Endodermal cell (in vitro differentiated cells): ENCODE measurements around the gene CRYGS. TPM values are rescaled to one million over a fixed set of nuclear protein-coding genes. Genes with fewer than 3 reads are reported as not detected.

Experiments
- DNase-seq: peaks from one replicate; pipeline ENCODE4 v3.0.0-alpha.2; 2017
- H3K27ac ChIP-seq: 2 replicates; pipeline ENCODE4 v1.5.1; 2013; ENCODE audit warnings: mild to moderate bottlenecking, low read depth, low read length, moderate library complexity
- H3K27me3 ChIP-seq: 2 replicates; pipeline ENCODE4 v1.6.1; 2013; ENCODE audit warnings: mild to moderate bottlenecking, low read length, moderate library complexity; ENCODE audit not compliant: insufficient read depth, control insufficient read depth, poor library complexity, severe bottlenecking
- H3K36me3 ChIP-seq: 2 replicates; pipeline ENCODE4 v1.7.0; 2013; ENCODE audit warnings: mild to moderate bottlenecking, low read length, moderate library complexity; ENCODE audit not compliant: control insufficient read depth, insufficient read depth
- H3K4me1 ChIP-seq: one replicate; pipeline ENCODE4 v1.7.0; 2013; ENCODE audit warnings: low read length; ENCODE audit not compliant: control insufficient read depth, insufficient read depth
- H3K4me3 ChIP-seq: 2 replicates; pipeline ENCODE4 v1.5.1; 2013; ENCODE audit warnings: mild to moderate bottlenecking, low read length, moderate library complexity
- H3K9ac ChIP-seq: 2 replicates; pipeline ENCODE4 v1.6.1; 2013; ENCODE audit warnings: mild to moderate bottlenecking, low read length, moderate library complexity; ENCODE audit not compliant: poor library complexity, severe bottlenecking; ENCODE audit errors: extremely low read depth
- H3K9me3 ChIP-seq: 2 replicates; pipeline ENCODE4 v1.6.1; 2013; ENCODE audit warnings: mild to moderate bottlenecking, low read length, moderate library complexity; ENCODE audit not compliant: control insufficient read depth
- H3K27ac Mint-ChIP-seq: 2 replicates; pipeline ENCODE4 v1.8.0; 2020; ENCODE audit warnings: mixed read lengths
- H3K27me3 Mint-ChIP-seq: 2 replicates; pipeline ENCODE4 v1.8.0; 2021; ENCODE audit warnings: mild to moderate bottlenecking, mixed read lengths; ENCODE audit not compliant: insufficient read depth
- H3K36me3 Mint-ChIP-seq: 2 replicates; pipeline ENCODE4 v1.8.0; 2020; ENCODE audit warnings: low read depth, mixed read lengths
- H3K4me1 Mint-ChIP-seq: 2 replicates; pipeline ENCODE4 v1.8.0; 2020; ENCODE audit warnings: mixed read lengths
- H3K4me3 Mint-ChIP-seq: 2 replicates; pipeline ENCODE4 v1.8.0; 2020; ENCODE audit warnings: mild to moderate bottlenecking, moderate library complexity, mixed read lengths
- H3K9me3 Mint-ChIP-seq: 2 replicates; pipeline ENCODE4 v1.8.0; 2020; ENCODE audit warnings: mild to moderate bottlenecking, mixed read lengths
- WGBS, 2 experiments: methylation state at CpG; one replicate each; pipeline versions ENCODE4 v1.1.5 to v1.1.7; 2013; ENCODE audit warnings: missing lambda C conversion rate in 2 of 2, mixed read lengths in 1 of 2; ENCODE audit not compliant: insufficient coverage in 1 of 2, insufficient read length in 1 of 2; 5-methylcytosine and 5-hydroxymethylcytosine counted together
- total RNA-seq, 2 donors: library from RNA; stranded (reverse); fragmentation: NEBNext Ultra II Directional in 1 of 2; extraction: Animal tissue kit (Norgen Biotek cat#: 25700) in 1 of 2; gene quantifications; 2 replicates in 1 of 2; 3 replicates in 1 of 2; pipeline ENCODE4 v1.2.1, GENCODE V29; 2021
- TF ChIP-seq, protein P1 (sequence below): fragments of 200-600 bp; sonication (generic); conservative IDR thresholded peaks from 2 replicates; pipeline ENCODE4 v1.5.0; 2021; ENCODE audit warnings: antibody characterized with exemption, mild to moderate bottlenecking

Gene CRYGS
- total RNA-seq, 2 donors from 2014 or later, result 2.0 to 2.4 TPM

- Histone ChIP-seq H3K4me3 (no peak overlapping the region), H3K9me3 (no peaks in the 10 kb centered on the region), H3K27me3 (no peaks in the 10 kb centered on the region), H3K36me3 (peaks cover 87% of the 10 kb centered on the region), H3K4me1 (no peaks in the 10 kb centered on the region), H3K9ac (no peak overlapping the region), H3K27ac (no peak overlapping the region)
- Mint-ChIP-seq H3K27me3 (no peaks in the 10 kb centered on the region), H3K27ac (no peak overlapping the region), H3K4me3 (no peak overlapping the region), H3K9me3 (no peaks in the 10 kb centered on the region), H3K36me3 (peaks cover 60% of the 10 kb centered on the region), H3K4me1 (no peaks in the 10 kb centered on the region)
- 90 to 97% methylated on average over 2 to 6 of the region's 6 CpGs for WGBS, 2 experiments
- DNase-seq, result no peak
- TF ChIP-seq, protein P1, sequence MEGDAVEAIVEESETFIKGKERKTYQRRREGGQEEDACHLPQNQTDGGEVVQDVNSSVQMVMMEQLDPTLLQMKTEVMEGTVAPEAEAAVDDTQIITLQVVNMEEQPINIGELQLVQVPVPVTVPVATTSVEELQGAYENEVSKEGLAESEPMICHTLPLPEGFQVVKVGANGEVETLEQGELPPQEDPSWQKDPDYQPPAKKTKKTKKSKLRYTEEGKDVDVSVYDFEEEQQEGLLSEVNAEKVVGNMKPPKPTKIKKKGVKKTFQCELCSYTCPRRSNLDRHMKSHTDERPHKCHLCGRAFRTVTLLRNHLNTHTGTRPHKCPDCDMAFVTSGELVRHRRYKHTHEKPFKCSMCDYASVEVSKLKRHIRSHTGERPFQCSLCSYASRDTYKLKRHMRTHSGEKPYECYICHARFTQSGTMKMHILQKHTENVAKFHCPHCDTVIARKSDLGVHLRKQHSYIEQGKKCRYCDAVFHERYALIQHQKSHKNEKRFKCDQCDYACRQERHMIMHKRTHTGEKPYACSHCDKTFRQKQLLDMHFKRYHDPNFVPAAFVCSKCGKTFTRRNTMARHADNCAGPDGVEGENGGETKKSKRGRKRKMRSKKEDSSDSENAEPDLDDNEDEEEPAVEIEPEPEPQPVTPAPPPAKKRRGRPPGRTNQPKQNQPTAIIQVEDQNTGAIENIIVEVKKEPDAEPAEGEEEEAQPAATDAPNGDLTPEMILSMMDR, result no peak
These were observed 38.4 kb upstream of the CRYGS start for GRCh38 chr3:186582541-186582940.

DNA sequence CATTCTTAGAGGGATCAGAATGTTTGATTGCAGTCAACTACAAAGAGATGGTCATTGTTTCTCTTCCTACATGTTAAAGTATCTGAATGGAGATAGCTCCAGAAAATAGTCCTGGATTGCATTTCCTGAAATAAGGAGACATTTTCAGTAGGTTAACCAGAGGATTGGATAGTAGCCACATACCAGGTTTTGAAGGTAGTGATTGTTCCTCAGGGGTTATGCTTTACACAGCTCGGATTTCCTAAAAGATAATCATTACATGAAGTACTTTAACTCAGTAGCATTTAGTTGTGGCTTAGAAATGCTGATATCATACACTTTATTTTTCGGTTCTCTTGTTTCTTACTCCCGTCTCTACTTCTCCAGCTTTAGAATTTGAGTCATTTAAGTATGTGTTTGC, 36.6 kb upstream of the CRYGS start:
- H3K9me3 ChIP-seq, result no peaks in the 10 kb centered on the region
- no peak overlapping the region for H3K4me3 Mint-ChIP-seq
- no peak overlapping the region for H3K9ac ChIP-seq
- H3K4me1 Mint-ChIP-seq, result no peaks in the 10 kb centered on the region
- H3K4me1 ChIP-seq, result no peaks in the 10 kb centered on the region
- no peak for DNase-seq
- WGBS, 2 experiments, result 93% methylated on average over 3 of the region's 3 CpGs
- peaks cover 100% of the 10 kb centered on the region for H3K36me3 ChIP-seq
- H3K27me3 ChIP-seq, result no peaks in the 10 kb centered on the region
- H3K27ac Mint-ChIP-seq, result peak overlapping the region; percentile 13
- TF ChIP-seq, protein P1, result no peak
- H3K27me3 Mint-ChIP-seq, result no peaks in the 10 kb centered on the region
- no peak overlapping the region for H3K27ac ChIP-seq
- H3K9me3 Mint-ChIP-seq, result no peaks in the 10 kb centered on the region
- peaks cover 67% of the 10 kb centered on the region for H3K36me3 Mint-ChIP-seq
- no peak overlapping the region for H3K4me3 ChIP-seq

DNA sequence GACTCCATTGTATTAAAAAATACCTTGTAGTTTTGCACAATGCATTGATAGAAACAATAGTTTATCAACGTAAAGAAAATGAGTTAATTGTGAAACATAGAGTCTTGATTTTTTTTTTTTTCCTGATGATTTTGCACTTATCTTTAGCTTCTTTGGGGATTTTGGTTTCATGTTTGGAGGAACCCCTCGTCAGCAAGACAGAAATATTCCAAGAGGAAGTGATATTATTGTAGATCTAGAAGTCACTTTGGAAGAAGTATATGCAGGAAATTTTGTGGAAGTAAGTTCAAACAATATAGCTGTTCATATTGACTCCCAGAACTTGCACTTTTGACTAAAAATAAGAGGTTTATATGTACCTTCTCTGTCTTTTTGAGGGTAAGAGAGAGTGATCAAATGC, 33.3 kb upstream of the CRYGS start:
- H3K4me3 Mint-ChIP-seq, result no peak overlapping the region
- Histone ChIP-seq H3K27me3 (no peaks in the 10 kb centered on the region), H3K27ac (no peak overlapping the region), H3K9ac (no peak overlapping the region), H3K9me3 (no peaks in the 10 kb centered on the region), H3K4me1 (no peaks in the 10 kb centered on the region), H3K36me3 (peaks cover 99% of the 10 kb centered on the region), H3K4me3 (no peak overlapping the region)
- H3K27me3 Mint-ChIP-seq, result no peaks in the 10 kb centered on the region
- TF ChIP-seq, protein P1, result no peak
- no peak overlapping the region for H3K27ac Mint-ChIP-seq
- DNase-seq, result no peak
- WGBS, 2 experiments, result 98 to 100% methylated on average over 1 to 2 of the region's 2 CpGs
- no peaks in the 10 kb centered on the region for H3K4me1 Mint-ChIP-seq
- H3K9me3 Mint-ChIP-seq, result no peaks in the 10 kb centered on the region
- H3K36me3 Mint-ChIP-seq, result peaks cover 65% of the 10 kb centered on the region
